Measurements from ENCODE around the gene SSR4.

- TF ChIP-seq, protein P1, sequence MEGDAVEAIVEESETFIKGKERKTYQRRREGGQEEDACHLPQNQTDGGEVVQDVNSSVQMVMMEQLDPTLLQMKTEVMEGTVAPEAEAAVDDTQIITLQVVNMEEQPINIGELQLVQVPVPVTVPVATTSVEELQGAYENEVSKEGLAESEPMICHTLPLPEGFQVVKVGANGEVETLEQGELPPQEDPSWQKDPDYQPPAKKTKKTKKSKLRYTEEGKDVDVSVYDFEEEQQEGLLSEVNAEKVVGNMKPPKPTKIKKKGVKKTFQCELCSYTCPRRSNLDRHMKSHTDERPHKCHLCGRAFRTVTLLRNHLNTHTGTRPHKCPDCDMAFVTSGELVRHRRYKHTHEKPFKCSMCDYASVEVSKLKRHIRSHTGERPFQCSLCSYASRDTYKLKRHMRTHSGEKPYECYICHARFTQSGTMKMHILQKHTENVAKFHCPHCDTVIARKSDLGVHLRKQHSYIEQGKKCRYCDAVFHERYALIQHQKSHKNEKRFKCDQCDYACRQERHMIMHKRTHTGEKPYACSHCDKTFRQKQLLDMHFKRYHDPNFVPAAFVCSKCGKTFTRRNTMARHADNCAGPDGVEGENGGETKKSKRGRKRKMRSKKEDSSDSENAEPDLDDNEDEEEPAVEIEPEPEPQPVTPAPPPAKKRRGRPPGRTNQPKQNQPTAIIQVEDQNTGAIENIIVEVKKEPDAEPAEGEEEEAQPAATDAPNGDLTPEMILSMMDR (IDR thresholded peaks at IDR 0.05; ENCODE audit: control extremely low read depth in 1 of 3, insufficient read depth in 1 of 3, low read depth in 1 of 3, low read length in 3 of 3), result no peak
- TF ChIP-seq TBP (IDR thresholded peaks at IDR 0.05; ENCODE audit: low read depth, low read length) (no peak), ASH2L (IDR thresholded peaks at IDR 0.05; ENCODE audit: low read length) (no peak), RNF2 (IDR thresholded peaks at IDR 0.05; ENCODE audit: borderline replicate concordance, low read depth, low read length, missing control alignments, poor library complexity, severe bottlenecking) (no peak), POLR2AphosphoS5 (IDR thresholded peaks at IDR 0.05; ENCODE audit: low read depth, low read length) (no peak), RFX5 (IDR thresholded peaks at IDR 0.05; ENCODE audit: borderline replicate concordance, low read depth, low read length) (no peak), TEAD4 (IDR thresholded peaks at IDR 0.05; ENCODE audit: low read depth, low read length) (no peak), BACH1 (IDR thresholded peaks at IDR 0.05; ENCODE audit: low read length) (no peak), POLR2A (IDR thresholded peaks at IDR 0.05; ENCODE audit: control extremely low read depth in 1 of 2, low read depth in 2 of 2, low read length in 2 of 2) (no peak), CHD2 (IDR thresholded peaks at IDR 0.05; ENCODE audit: low read length) (no peak), EP300 (IDR thresholded peaks at IDR 0.05; ENCODE audit: borderline replicate concordance in 1 of 2, low read depth in 2 of 2, low read length in 2 of 2) (no peak), TAF1 (IDR thresholded peaks at IDR 0.05; ENCODE audit: low read depth, low read length) (no peak), CHD1 (IDR thresholded peaks at IDR 0.05; ENCODE audit: low read depth, low read length) (no peak)
- TF ChIP-seq, protein P2, sequence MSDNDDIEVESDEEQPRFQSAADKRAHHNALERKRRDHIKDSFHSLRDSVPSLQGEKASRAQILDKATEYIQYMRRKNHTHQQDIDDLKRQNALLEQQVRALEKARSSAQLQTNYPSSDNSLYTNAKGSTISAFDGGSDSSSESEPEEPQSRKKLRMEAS (IDR thresholded peaks at IDR 0.05), result no peak
Measured at GRCh38 chrX:153832728-153833127, 38.3 kb downstream of the SSR4 start.

Measured in H1 (cell line).